Subcutaneous abdominal adipose tissue (tissue), 5 donors: ENCODE measurements around the gene STYX.
"Not testable (repeated sequence)": the region's sequence is repeated elsewhere in the genome, so short reads cannot be mapped to it uniquely, and the experiment has no call there.

ENCODE experiments used
- H3K27ac ChIP-seq: one replicate; pipeline ENCODE4 v1.7.0; 2013; ENCODE audit warnings: low read depth, mild to moderate bottlenecking, inconsistent platforms, low read length, moderate library complexity
- H3K27me3 ChIP-seq, 5 donors: one replicate each; pipeline ENCODE4 v1.7.0; 2013; ENCODE audit warnings: low read length in 5 of 5, inconsistent platforms in 1 of 5; ENCODE audit not compliant: control insufficient read depth in 5 of 5, insufficient read depth in 4 of 5
- H3K36me3 ChIP-seq, 5 donors: one replicate each; pipeline ENCODE4 v1.7.0; 2013; ENCODE audit warnings: low read length in 5 of 5; ENCODE audit not compliant: control insufficient read depth in 5 of 5, insufficient read depth in 5 of 5
- H3K4me1 ChIP-seq, 5 donors: one replicate each; pipeline ENCODE4 v1.7.0; 2013; ENCODE audit warnings: low read length in 5 of 5, mild to moderate bottlenecking in 3 of 5, moderate library complexity in 1 of 5; ENCODE audit not compliant: control insufficient read depth in 5 of 5, insufficient read depth in 5 of 5
- H3K4me3 ChIP-seq, 5 donors: one replicate each; pipeline ENCODE4 v1.7.0; 2013; ENCODE audit warnings: low read length in 5 of 5, low read depth in 1 of 5
- H3K9ac ChIP-seq, 5 donors: one replicate each; pipeline ENCODE4 v1.7.0; 2013; ENCODE audit warnings: low read length in 5 of 5, mild to moderate bottlenecking in 4 of 5, moderate library complexity in 3 of 5
- H3K9me3 ChIP-seq, 5 donors: one replicate each; pipeline ENCODE4 v1.7.0; 2013; ENCODE audit warnings: low read length in 5 of 5; ENCODE audit not compliant: control insufficient read depth in 5 of 5
- donor health status: healthy.
- donor health status: healthy.
- donor health status: healthy.
- donor health status: healthy.
- donor health status: healthy.

STYX gene

GRCh38 chr14:52748647-52749292 is 18.8 kb downstream of the STYX start:
- Histone ChIP-seq H3K9ac (no peak overlapping the region), H3K27ac (no peak overlapping the region), H3K4me1 (peaks cover 0 to 2% (median under 1%) of the 10 kb centered on the region in 5 donors), H3K36me3 (peaks cover 17 to 39% (median 34%) of the 10 kb centered on the region in 5 donors), H3K9me3 (no peaks in the 10 kb centered on the region), H3K27me3 (no peaks in the 10 kb centered on the region), H3K4me3 (no peak overlapping the region)

GRCh38 chr14:52755607-52756316 is 25.8 kb downstream of the STYX start:
- Histone ChIP-seq H3K36me3 (peaks cover 10 to 24% (median 16%) of the 10 kb centered on the region in 5 donors), H3K9ac (no peak overlapping the region), H3K4me3 (no peak overlapping the region), H3K27ac (no peak overlapping the region), H3K27me3 (no peaks in the 10 kb centered on the region), H3K9me3 (no peaks in the 10 kb centered on the region), H3K4me1 (no peaks in the 10 kb centered on the region)

- Histone ChIP-seq H3K27me3 (no peaks in the 10 kb centered on the region), H3K9me3 (no peaks in the 10 kb centered on the region), H3K27ac (no peak overlapping the region), H3K36me3 (peaks cover 8 to 17% (median 14%) of the 10 kb centered on the region in 5 donors), H3K4me3 (no peak overlapping the region), H3K4me1 (no peaks in the 10 kb centered on the region), H3K9ac (no peak overlapping the region)
These were observed 29.2 kb downstream of the STYX start for GRCh38 chr14:52759145-52759544.

GRCh38 chr14:52762923-52763322 is 33.0 kb downstream of the STYX start:
- H3K36me3 ChIP-seq = peaks cover 19 to 27% (median 22%) of the 10 kb centered on the region in 5 donors
- H3K27ac ChIP-seq, H3K27me3 ChIP-seq, H3K4me3 ChIP-seq, H3K9me3 ChIP-seq, H3K4me1 ChIP-seq, H3K9ac ChIP-seq: not testable (repeated sequence)

- no peaks in the 10 kb centered on the region for H3K9me3 ChIP-seq
- no peak overlapping the region for H3K9ac ChIP-seq
- H3K4me1 ChIP-seq = no peaks in the 10 kb centered on the region
- peaks cover 24 to 41% (median 35%) of the 10 kb centered on the region in 5 donors for H3K36me3 ChIP-seq
- H3K27me3 ChIP-seq = no peaks in the 10 kb centered on the region
- H3K4me3 ChIP-seq = no peak overlapping the region
- H3K27ac ChIP-seq = no peak overlapping the region
These were observed 37.3 kb downstream of the STYX start for GRCh38 chr14:52767058-52767833.

- Histone ChIP-seq H3K4me1 (no peaks in the 10 kb centered on the region), H3K4me3 (no peak overlapping the region), H3K9ac (no peak overlapping the region), H3K27ac (no peak overlapping the region), H3K36me3 (peaks cover 24 to 48% (median 44%) of the 10 kb centered on the region in 5 donors), H3K27me3 (no peaks in the 10 kb centered on the region), H3K9me3 (no peaks in the 10 kb centered on the region)
These were observed 39.9 kb downstream of the STYX start for GRCh38 chr14:52769887-52770286.

GRCh38 chr14:52776816-52777215 is 46.9 kb downstream of the STYX start:
- no peak overlapping the region for H3K4me3 ChIP-seq
- H3K9ac ChIP-seq = no peak overlapping the region
- H3K4me1 ChIP-seq = no peaks in the 10 kb centered on the region
- no peak overlapping the region for H3K27ac ChIP-seq
- no peaks in the 10 kb centered on the region for H3K27me3 ChIP-seq
- H3K9me3 ChIP-seq = no peaks in the 10 kb centered on the region
- peaks cover 20 to 47% (median 38%) of the 10 kb centered on the region in 5 donors for H3K36me3 ChIP-seq

GRCh38 chr14:52778702-52779101 is 48.7 kb downstream of the STYX start:
- Histone ChIP-seq H3K27ac (no peak overlapping the region), H3K4me3 (no peak overlapping the region), H3K27me3 (no peaks in the 10 kb centered on the region), H3K4me1 (no peaks in the 10 kb centered on the region), H3K9me3 (no peaks in the 10 kb centered on the region), H3K9ac (no peak overlapping the region), H3K36me3 (peaks cover 20 to 41% (median 32%) of the 10 kb centered on the region in 5 donors)

- H3K27me3 ChIP-seq = no peaks in the 10 kb centered on the region
- H3K4me3 ChIP-seq = no peak overlapping the region
- no peaks in the 10 kb centered on the region for H3K9me3 ChIP-seq
- H3K27ac ChIP-seq = no peak overlapping the region
- peaks cover 12 to 27% (median 23%) of the 10 kb centered on the region in 5 donors for H3K36me3 ChIP-seq
- H3K9ac ChIP-seq = peak overlapping the region in 1 of 5 donors; percentile 12
- H3K4me1 ChIP-seq = no peaks in the 10 kb centered on the region
These were observed 50.9 kb downstream of the STYX start for GRCh38 chr14:52780893-52781292.

GRCh38 chr14:52781629-52782028 is 51.7 kb downstream of the STYX start:
- H3K27me3 ChIP-seq = no peaks in the 10 kb centered on the region
- peaks cover 7 to 24% (median 17%) of the 10 kb centered on the region in 5 donors for H3K36me3 ChIP-seq
- no peaks in the 10 kb centered on the region for H3K9me3 ChIP-seq
- H3K9ac ChIP-seq = no peak overlapping the region
- H3K4me1 ChIP-seq = no peaks in the 10 kb centered on the region
- H3K27ac ChIP-seq = no peak overlapping the region
- no peak overlapping the region for H3K4me3 ChIP-seq
